DMS 273 (cell line): ENCODE results near the gene DCAF8L1.
"Not testable (repeated sequence)": the region's sequence is repeated elsewhere in the genome, so short reads cannot be mapped to it uniquely, and the experiment has no call there.

ENCODE experiments used
- DNase-seq: peaks from one replicate; lab custom pipeline; 2025; ENCODE audit not compliant: unreplicated experiment; lab: John Stamatoyannopoulos, UW

Gene DCAF8L1

GRCh38 chrX:27981349-27981748 is at the start of gene DCAF8L1:
DCAF8L1 (minus strand) TSS chrX:27981449; CDS start chrX:27981334, 115 bp downstream.
- DNase-seq, result no peak

GRCh38 chrX:28022371-28022770 is 41.1 kb upstream of the DCAF8L1 start:
- DNase-seq, result no peak

- DNase-seq, result no peak
Measured at GRCh38 chrX:28016823-28017222, 35.6 kb upstream of the DCAF8L1 start.

GRCh38 chrX:28015993-28016392 is 34.7 kb upstream of the DCAF8L1 start:
- DNase-seq, result no peak

GRCh38 chrX:28010875-28011274 is 29.6 kb upstream of the DCAF8L1 start:
- no peak for DNase-seq

- DNase-seq, result no peak
Measured at GRCh38 chrX:27998666-27999065, 17.4 kb upstream of the DCAF8L1 start.

- DNase-seq, result no peak
Measured at GRCh38 chrX:27997622-27998021, 16.4 kb upstream of the DCAF8L1 start.

GRCh38 chrX:27996132-27996531 is 14.9 kb upstream of the DCAF8L1 start:
- DNase-seq, result no peak

GRCh38 chrX:27995611-27996010 is 14.4 kb upstream of the DCAF8L1 start:
- DNase-seq, result no peak

GRCh38 chrX:27987862-27988646 is 6.8 kb upstream of the DCAF8L1 start:
- no peak for DNase-seq

- DNase-seq, result not testable (repeated sequence)
Measured at GRCh38 chrX:27976934-27977333, 4.3 kb downstream of the DCAF8L1 start.

GRCh38 chrX:27976284-27976683 is 5.0 kb downstream of the DCAF8L1 start:
- DNase-seq, result peak; percentile 81

- no peak for DNase-seq
Measured at GRCh38 chrX:27968878-27969277, 12.4 kb downstream of the DCAF8L1 start.

- DNase-seq, result peak; percentile 1
Measured at GRCh38 chrX:27968352-27968751, 12.9 kb downstream of the DCAF8L1 start.

- DNase-seq, result peak; percentile 17
Measured at GRCh38 chrX:27966955-27967354, 14.3 kb downstream of the DCAF8L1 start.

GRCh38 chrX:27966492-27966891 is 14.8 kb downstream of the DCAF8L1 start:
- no peak for DNase-seq

- DNase-seq, result not testable (repeated sequence)
Measured at GRCh38 chrX:27965348-27965747, 15.9 kb downstream of the DCAF8L1 start.

- no peak for DNase-seq
Measured at GRCh38 chrX:27964432-27964831, 16.8 kb downstream of the DCAF8L1 start.

GRCh38 chrX:27960410-27960809 is 20.8 kb downstream of the DCAF8L1 start:
- not testable (repeated sequence) for DNase-seq

GRCh38 chrX:27953171-27953570 is 28.1 kb downstream of the DCAF8L1 start:
- no peak for DNase-seq

GRCh38 chrX:27933361-27933760 is 47.9 kb downstream of the DCAF8L1 start:
- no peak for DNase-seq
